ENCODE results near the gene SLC39A11.

GRCh38 chr17:72883351-72883750, 209.1 kb downstream of the SLC39A11 start:
- TF ChIP-seq POLR2AphosphoS5 (IDR thresholded peaks at IDR 0.05) (no peak), CTCF (IDR thresholded peaks at IDR 0.05) (no peak), EP300 (IDR thresholded peaks at IDR 0.05) (no peak)
